Activated T-cell treated with anti-CD3 and anti-CD28 coated beads, Interleukin-2, amount 50 U/mL, for 72 hours (primary cell): ENCODE measurements around the gene GFOD2. TPM values are rescaled to one million over a fixed set of nuclear protein-coding genes. Genes with fewer than 3 reads are reported as not detected.

ENCODE experiments used
- ATAC-seq, 2 donors: fragments of 150-1000 bp; cut with Tn5 transposase; replicated peaks in 1 of 2; 2 replicates each; pipeline ENCODE4 v1.10.0; 2021; ENCODE audit warnings: moderate library complexity in 2 of 2, mild to moderate bottlenecking in 1 of 2
- DNase-seq, 2 donors: peaks; one replicate each; pipeline ENCODE4 v3.0.0; 2021 to 2022; ENCODE audit warnings: mixed read lengths in 1 of 2
- H3K27ac Mint-ChIP-seq: one replicate; pipeline ENCODE4 v1.8.0; 2022; ENCODE audit warnings: mild to moderate bottlenecking, moderate library complexity, mixed read lengths
- H3K27me3 Mint-ChIP-seq: one replicate; pipeline ENCODE4 v1.8.0; 2022; ENCODE audit warnings: low read depth, mixed read lengths
- H3K36me3 Mint-ChIP-seq, 2 donors: one replicate each; pipeline ENCODE4 v1.8.0; 2022; ENCODE audit warnings: mixed read lengths in 2 of 2, mild to moderate bottlenecking in 1 of 2; ENCODE audit not compliant: insufficient read depth in 2 of 2
- H3K4me1 Mint-ChIP-seq: one replicate; pipeline ENCODE4 v1.8.0; 2022; ENCODE audit warnings: low read depth, mixed read lengths
- H3K4me3 Mint-ChIP-seq, 2 donors: one replicate each; pipeline ENCODE4 v1.8.0; 2022; ENCODE audit warnings: mild to moderate bottlenecking in 2 of 2, mixed read lengths in 2 of 2, moderate library complexity in 2 of 2
- H3K9me3 Mint-ChIP-seq, 2 donors: one replicate each; pipeline ENCODE4 v1.8.0; 2022; ENCODE audit warnings: mixed read lengths in 2 of 2
- total RNA-seq, 2 donors: library from RNA; stranded (reverse); gene quantifications; one replicate each; pipeline ENCODE4 v1.2.3, GENCODE V29; 2022

The GFOD2 gene
- total RNA-seq, 2 donors from 2014 or later = 11.3 to 11.6 TPM

GRCh38 chr16:67661886-67662652 lies 57.0 kb downstream of the GFOD2 start:
- Mint-ChIP-seq H3K36me3 (peaks cover 5 to 7% of the 10 kb centered on the region in 2 donors), H3K4me1 (peaks cover 44% of the 10 kb centered on the region), H3K4me3 (peak overlapping the region; percentile 91 to 95), H3K9me3 (no peaks in the 10 kb centered on the region), H3K27me3 (no peaks in the 10 kb centered on the region), H3K27ac (no peak overlapping the region)
- DNase-seq (no peak), ATAC-seq (no peak)

DNA sequence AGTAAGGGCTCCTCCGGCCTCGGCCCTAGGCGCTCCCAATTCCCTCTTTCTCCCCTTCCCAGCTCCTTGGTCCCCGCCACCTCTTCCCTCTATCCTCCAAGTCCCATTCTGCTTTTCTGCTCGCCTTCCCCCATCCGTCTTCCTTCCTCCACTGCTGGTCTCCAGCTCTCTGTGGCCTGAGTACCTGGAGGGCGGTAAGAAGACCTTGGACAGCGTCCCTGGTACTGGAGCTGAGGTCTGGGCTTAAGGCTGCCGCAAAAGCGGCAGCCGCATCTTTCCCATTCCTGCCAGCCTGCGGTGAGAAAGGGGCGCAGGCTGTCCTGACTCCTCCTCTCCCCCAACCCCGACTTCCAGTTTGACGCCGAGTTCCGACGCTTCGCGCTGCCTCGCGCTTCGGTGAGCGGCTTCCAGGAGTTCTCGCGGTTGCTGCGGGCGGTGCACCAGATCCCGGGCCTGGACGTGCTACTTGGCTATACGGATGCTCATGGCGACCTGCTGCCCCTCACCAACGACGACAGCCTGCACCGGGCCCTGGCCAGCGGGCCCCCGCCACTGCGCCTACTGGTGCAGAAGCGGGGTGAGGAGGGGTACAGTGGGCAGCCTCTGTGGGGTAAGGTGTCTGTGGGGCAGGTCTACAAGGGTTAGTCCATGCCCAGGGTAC lies 57.9 kb downstream of the GFOD2 start:
- peaks cover 37% of the 10 kb centered on the region for H3K4me1 Mint-ChIP-seq
- ATAC-seq (no peak), DNase-seq (no peak)
- H3K27me3 Mint-ChIP-seq = no peaks in the 10 kb centered on the region
- H3K36me3 Mint-ChIP-seq = peaks cover 5 to 7% of the 10 kb centered on the region in 2 donors
- peak overlapping the region; percentile 91 to 95 for H3K4me3 Mint-ChIP-seq
- no peaks in the 10 kb centered on the region for H3K9me3 Mint-ChIP-seq
- H3K27ac Mint-ChIP-seq = no peak overlapping the region

DNA sequence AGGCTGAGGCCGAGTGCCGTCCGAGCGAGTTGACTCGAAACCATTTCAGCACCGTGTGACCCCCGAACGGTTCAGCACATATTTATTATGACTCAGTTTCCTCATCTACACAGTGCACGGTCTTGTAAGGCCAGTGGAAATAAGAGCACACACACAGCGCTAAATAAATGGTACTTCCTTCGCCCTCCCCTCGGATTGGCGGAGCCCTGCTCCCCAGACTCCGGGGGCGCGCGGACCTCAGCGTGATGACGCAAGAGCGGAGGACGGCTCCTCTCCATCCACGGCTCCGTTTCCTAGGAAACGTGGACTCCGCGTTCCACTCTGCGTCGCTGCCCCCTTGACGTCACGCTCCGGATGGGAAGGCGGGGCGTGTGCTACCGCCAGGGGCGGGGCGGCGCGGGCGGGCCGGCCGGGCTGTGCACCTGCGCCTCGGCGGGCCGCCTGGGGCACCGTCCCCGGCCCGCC lies 58.5 kb downstream of the GFOD2 start, which contains the start of gene PARD6A:
PARD6A (plus strand) TSS at position 397 of the 465 bp plus-strand sequence. CDS start 79 bp downstream, outside the sequence.
- H3K4me1 Mint-ChIP-seq = peaks cover 36% of the 10 kb centered on the region
- peak; percentile 97 to 99 for DNase-seq
- no peaks in the 10 kb centered on the region for H3K9me3 Mint-ChIP-seq
- H3K4me3 Mint-ChIP-seq = peak within 1 kb of the TSS; percentile 93 to 95
- peaks cover 7 to 9% of the 10 kb centered on the region in 2 donors for H3K36me3 Mint-ChIP-seq
- peak; percentile 87 to 89 for ATAC-seq
- H3K27me3 Mint-ChIP-seq = no peaks in the 10 kb centered on the region
- peak within 1 kb of the TSS; percentile 92 for H3K27ac Mint-ChIP-seq

- Mint-ChIP-seq H3K9me3 (no peaks in the 10 kb centered on the region), H3K4me1 (peaks cover 31% of the 10 kb centered on the region), H3K4me3 (peak within 1 kb of the TSS; percentile 93 to 95), H3K36me3 (peaks cover 8 to 11% of the 10 kb centered on the region in 2 donors), H3K27ac (peak within 1 kb of the TSS; percentile 92), H3K27me3 (no peaks in the 10 kb centered on the region)
- peak; percentile 95 to 98 for DNase-seq
- peak; percentile 67 to 74 for ATAC-seq
These were observed 59.2 kb downstream of the GFOD2 start, which contains the start of gene ACD for GRCh38 chr16:67659675-67660563. ACD (minus strand) TSS chr16:67660260; CDS start chr16:67660220, 40 bp downstream.

- Mint-ChIP-seq H3K27ac (peak overlapping the region; percentile 80), H3K36me3 (peaks cover 8 to 11% of the 10 kb centered on the region in 2 donors), H3K4me3 (peak overlapping the region; percentile 93 to 95), H3K27me3 (no peaks in the 10 kb centered on the region), H3K9me3 (no peaks in the 10 kb centered on the region), H3K4me1 (peaks cover 25% of the 10 kb centered on the region)
- no peak for ATAC-seq
- peak in 1 of 2 donors; percentile 25 for DNase-seq
These were observed 60.1 kb downstream of the GFOD2 start for GRCh38 chr16:67658849-67659674.

DNA sequence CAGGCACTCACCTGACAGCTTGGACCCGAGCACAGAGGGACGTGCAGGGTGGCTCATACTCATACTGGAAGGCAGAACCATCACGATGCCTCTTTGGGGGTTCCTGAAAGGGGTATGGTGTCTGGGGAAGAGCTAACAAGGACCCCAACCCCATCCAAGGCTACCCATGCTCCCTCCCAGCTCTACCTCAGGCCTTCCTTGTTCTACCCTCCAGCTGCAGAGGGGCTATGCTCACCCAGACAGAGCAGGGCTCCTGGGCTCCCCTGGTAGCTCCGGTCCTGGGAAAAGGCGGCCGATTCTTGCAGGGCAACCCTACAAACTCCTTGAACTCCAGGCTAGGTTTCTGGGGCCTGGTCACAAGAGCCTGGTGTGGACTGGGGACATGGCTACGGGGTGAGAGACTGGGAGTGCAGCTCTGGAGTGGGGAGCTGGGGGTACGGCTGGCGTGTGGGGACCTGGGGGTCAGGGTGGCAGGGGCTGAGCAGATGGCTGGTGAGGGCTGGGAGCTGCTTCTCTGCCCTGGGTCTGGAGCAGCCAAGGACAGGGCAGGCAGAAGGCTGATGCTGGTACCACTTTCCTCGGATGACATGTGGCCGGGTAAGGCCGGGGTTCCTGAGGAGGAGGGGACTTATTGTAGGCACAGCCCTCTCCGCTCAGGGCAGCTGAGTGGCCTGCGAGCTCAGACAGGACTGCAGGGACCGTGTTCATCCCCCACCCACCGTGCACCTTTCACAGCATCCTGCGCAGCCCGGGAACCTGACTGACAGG lies 61.2 kb downstream of the GFOD2 start:
- Mint-ChIP-seq H3K4me1 (peaks cover 25% of the 10 kb centered on the region), H3K27me3 (no peaks in the 10 kb centered on the region), H3K36me3 (peaks cover 8 to 11% of the 10 kb centered on the region in 2 donors), H3K4me3 (peak overlapping the region in 1 of 2 donors; percentile 95), H3K27ac (peak overlapping the region; percentile 4), H3K9me3 (no peaks in the 10 kb centered on the region)
- ATAC-seq = no peak
- no peak for DNase-seq

GRCh38 chr16:67657017-67657608 lies 62.0 kb downstream of the GFOD2 start:
- Mint-ChIP-seq H3K9me3 (no peaks in the 10 kb centered on the region), H3K27ac (no peak overlapping the region), H3K36me3 (peaks cover 9 to 11% of the 10 kb centered on the region in 2 donors), H3K27me3 (no peaks in the 10 kb centered on the region), H3K4me3 (no peak overlapping the region), H3K4me1 (peaks cover 25% of the 10 kb centered on the region)
- no peak for ATAC-seq
- no peak for DNase-seq

GRCh38 chr16:67656344-67657016 lies 62.6 kb downstream of the GFOD2 start:
- Mint-ChIP-seq H3K4me3 (no peak overlapping the region), H3K27ac (no peak overlapping the region), H3K27me3 (no peaks in the 10 kb centered on the region), H3K36me3 (peaks cover 11% of the 10 kb centered on the region in 2 donors), H3K9me3 (no peaks in the 10 kb centered on the region), H3K4me1 (peaks cover 19% of the 10 kb centered on the region)
- DNase-seq (no peak), ATAC-seq (no peak)

DNA sequence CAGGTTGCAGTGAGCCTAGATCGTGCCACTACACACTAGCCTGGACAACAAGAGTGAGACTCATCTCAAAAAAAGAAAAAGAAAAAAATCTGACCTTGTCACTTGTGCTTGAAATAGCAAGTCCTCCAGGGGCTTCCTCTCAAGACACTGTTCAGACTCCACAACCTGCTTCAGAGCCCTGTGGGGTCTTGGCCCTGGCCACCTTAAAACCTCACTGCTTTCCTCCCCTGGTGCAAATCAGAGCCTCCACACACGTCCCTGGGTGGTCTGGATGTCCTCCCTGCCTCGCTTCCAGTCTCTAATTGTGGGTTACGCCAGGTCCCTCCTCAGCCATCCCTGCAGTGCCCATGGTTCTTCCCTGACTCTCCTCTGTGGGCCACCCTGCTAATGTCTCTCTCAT lies 63.8 kb downstream of the GFOD2 start:
- no peak for ATAC-seq
- Mint-ChIP-seq H3K9me3 (no peaks in the 10 kb centered on the region), H3K4me3 (no peak overlapping the region), H3K36me3 (peaks cover 11 to 13% of the 10 kb centered on the region in 2 donors), H3K27me3 (no peaks in the 10 kb centered on the region), H3K27ac (peak overlapping the region; percentile 77), H3K4me1 (peaks cover 16% of the 10 kb centered on the region)
- DNase-seq = no peak

DNA sequence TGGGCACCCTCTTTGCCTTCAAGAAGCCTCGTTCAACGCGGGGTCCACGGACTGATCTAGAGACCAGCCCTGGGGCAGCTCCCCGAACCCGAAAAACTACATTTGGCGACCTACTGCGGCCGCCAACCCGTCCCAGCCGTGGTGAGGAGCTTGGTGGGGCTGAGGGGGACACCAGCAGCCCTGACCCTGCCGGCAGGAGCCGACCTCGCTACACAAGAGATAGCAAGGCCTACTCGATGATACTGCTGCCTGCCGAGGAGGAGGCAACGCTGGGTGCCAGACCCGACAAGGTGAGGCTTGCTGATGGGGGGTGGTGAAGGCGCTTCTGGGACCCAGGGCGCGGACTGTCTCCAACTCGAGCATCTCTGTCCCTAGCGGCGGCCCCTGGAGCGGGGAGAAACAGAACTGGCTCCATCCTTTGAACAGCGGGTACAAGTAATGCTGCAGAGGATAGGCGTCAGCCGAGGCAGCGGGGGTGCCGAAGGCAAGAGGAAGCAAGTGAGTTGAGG lies 64.7 kb downstream of the GFOD2 start:
- peaks cover 21% of the 10 kb centered on the region for H3K4me1 Mint-ChIP-seq
- DNase-seq = no peak
- H3K36me3 Mint-ChIP-seq = peaks cover 7 to 16% of the 10 kb centered on the region in 2 donors
- H3K4me3 Mint-ChIP-seq = no peak overlapping the region
- H3K9me3 Mint-ChIP-seq = no peaks in the 10 kb centered on the region
- no peaks in the 10 kb centered on the region for H3K27me3 Mint-ChIP-seq
- no peak for ATAC-seq
- H3K27ac Mint-ChIP-seq = no peak overlapping the region
